SKM-1 treated with dmso at 0.1 percent for 144 hours (cell line): Measurements from ENCODE around the gene PFKFB4.

ENCODE experiments used
- DNase-seq: peaks from one replicate; lab custom pipeline; 2025; ENCODE audit not compliant: unreplicated experiment; lab: John Stamatoyannopoulos, UW

Gene PFKFB4

DNA sequence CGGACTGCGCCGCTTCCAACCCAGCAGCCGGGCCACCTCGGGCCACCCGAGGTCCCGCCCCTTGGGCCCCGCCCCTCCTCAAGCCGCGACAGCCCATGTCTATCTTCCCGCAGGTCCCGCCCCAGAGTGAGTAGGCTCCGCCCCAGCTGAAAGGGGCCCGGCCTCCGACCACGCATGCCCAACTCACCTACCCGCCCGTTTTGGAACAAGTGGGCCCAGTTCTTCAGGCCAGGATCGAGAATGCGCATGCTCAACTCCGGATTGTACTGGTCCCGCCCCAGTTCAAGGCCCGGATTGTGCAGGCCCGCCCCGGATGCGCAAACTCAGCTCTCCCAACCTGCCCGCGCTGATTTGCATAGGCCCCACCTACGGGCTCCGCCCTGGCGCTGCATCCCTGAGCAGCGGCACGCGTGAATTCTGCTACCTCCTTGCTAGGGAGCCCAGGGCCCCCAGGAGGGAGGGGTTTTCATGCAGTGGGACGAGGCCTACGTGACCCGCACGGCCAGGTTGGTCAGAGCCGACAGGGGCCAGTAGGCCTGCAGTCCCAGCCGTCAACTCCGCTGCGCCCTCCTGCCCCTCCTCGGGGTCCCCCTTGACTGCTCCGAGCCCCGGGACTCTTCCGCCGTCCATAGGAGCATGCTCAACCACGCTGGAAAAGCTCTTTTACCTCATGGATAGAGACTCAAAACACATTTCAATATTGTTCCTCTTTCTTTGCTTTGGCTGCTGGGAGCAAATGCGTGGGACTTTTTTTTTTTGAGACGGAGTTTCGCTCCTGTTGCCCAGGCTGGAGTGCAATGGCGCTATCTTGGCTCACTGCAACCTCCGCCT lies at the start of gene PFKFB4:
Gene PFKFB4 (minus strand): TSS at position 8 of the 831 bp plus-strand sequence. CDS start 26 bp downstream, outside the sequence.
- DNase-seq = peak; percentile 98

DNA sequence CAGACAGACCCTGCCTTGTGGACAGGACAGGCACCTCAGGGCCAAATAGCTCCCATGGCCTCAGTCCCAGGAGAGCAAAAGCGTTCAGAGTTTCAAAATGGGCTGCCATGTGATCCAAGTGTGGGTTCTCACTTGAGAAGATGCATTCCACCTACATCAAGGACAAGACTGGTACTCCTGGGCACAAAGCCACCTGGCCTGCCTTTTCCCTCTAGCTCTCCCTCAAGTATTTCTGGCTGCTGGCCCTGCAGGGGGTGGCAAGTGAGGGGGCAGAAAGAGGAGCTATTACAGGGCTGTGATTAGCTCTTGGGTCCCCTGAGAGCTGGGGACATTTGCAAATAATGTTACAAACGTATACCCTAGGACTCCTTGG lies 45.0 kb upstream of the PFKFB4 start:
- no peak for DNase-seq

DNA sequence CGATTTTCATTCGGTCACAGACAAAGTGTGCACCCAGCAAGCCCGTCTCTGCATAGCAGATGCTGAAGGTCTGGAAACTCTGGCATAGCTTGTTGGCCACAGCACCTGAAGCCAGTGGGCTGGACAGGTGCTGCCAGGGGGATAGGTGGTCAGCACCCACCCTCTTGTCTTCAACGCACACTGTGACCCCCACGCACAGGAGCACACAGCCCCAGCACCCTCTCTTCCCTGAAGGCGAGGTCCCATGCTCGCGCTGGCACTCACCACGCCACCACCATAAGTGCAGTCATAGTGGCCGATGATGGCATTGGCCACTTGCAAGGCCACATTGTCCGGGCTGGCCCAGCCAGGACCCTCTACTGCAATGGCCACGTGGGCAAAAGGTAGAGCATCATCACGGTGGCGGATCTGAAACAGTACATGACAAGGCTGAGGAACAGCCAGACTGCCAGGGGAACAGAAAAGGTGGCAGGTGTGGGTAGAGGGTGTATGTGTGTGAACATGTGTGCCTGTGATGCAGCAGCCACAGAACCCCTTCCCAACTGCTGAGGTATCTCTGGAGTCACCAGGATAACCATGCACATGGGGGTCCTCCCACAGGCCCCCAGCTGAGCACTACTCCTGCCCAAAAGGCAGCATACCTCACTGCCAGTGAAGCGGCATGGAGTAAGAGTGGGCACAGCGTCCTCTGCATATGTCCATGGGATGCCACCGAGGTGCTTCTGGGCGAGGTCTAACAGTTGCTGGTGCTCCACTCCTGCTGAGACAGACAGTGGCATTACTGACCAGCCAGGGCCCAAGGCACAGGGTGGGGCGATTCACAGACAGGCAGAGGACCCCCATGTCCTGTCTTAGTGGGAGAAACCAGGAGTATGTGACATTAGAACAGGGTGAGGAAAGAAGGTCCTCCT lies 44.4 kb upstream of the PFKFB4 start:
- DNase-seq = no peak

DNA sequence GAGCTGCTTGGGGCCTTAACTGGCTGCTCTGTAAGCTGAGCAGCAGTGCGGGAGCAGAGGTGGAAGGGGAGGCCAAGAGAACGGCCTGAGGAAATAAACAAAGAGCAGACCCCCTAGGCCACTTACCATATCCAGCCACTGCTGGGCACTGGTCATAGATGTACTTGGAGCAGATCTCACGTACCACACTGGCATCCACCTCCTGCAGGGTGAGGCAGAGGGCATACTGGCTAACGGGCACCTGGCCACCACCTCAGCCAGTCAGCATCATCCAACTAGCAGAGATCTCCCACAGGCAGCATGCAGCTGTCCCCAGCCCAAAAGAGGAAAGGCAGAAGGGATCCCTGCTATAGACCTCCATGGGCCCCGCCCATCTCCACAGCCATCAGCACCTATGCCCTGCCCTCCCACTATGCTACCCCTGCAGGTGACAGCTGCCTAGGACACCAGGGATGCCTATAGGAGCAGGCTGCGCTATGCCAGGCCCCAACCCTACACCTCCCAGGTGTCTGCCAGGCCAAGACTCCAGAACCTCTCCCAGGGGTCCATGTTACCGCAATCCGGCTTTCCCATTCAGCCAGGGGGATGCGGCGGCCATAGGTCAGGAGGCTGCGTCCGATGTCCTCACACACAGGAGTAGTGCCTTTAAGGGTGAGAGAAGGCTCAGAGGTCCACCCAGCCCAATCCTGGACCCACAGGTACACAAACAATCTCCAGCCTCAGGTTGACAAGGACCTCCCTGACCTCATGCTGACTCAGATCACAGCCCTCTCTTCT lies 43.1 kb upstream of the PFKFB4 start:
- DNase-seq = no peak

DNA sequence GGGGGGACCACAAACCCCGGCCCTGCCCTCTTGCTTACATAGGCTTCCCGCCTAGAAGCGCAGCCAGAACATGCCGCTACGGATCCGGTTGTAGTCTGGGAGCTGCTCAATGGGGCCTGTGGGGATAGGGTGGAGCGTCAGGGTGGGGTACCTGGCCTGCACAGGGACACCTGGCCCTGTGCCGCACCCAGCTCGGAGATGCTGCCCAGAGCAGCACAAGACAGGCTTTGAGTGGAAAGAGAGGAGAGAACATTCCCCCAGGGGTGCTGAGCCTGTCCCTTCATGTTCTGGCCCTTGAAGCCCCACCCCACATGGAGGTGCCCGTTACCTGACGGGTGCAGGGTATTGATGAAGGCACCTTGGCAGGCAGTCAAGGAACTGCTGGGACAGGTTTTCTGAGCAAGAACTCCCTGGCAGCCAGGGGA lies 42.5 kb upstream of the PFKFB4 start:
- DNase-seq = no peak

DNA sequence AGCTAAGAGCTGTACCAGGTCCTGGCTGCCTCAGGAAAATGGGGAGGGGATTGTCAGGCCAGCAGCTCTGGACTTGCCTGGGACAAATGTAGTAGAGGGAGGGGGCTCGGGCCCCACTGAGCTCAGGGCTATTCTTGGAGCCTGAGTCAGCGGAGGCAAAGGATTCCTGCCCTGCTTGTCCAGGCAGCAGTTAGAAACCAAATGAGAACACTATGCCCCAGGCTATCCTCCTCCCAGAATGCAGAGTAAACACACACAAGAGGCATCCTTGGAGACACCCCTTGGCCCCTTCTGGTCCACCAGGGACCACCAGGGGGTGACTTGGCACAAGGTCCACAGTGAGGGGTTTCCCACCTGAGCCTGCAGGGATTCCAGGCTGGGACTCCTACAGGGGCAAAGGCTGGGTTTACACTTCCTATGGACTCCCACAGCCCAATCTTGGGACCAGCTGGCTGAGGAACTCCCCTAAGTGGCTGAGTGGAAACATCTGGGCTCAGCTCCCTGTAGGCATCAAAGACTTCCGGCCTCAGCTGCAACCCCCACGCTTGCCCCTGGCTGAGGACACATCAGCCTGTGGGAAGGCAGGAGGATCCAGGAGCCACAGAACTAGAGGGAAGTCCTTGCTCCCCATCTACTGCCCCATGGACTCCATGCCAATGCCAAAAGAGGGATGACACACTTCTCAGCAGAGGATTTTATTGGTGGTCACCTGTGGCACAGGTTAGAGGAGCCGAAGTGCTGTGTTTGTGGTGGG lies 41.9 kb upstream of the PFKFB4 start:
- DNase-seq = no peak

DNA sequence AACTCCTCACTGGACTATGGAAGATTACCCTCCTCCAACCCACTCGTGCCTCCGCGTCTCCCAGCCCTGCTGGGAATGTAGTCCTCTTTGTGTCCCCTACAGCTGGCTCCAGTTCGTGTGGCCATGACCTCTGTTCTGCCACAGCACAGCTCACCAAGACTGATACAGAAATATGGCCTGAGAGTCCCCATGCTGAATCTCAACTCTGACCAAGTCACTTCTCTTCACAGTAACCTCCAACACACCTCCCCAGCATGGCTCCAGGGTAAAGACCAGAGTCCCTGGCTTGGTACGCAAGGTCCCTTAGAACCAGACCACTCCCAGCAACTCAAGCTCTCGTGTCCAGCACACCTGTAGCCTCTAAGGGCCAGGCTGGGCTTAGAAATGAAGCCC lies 40.8 kb upstream of the PFKFB4 start:
- no peak for DNase-seq

DNA sequence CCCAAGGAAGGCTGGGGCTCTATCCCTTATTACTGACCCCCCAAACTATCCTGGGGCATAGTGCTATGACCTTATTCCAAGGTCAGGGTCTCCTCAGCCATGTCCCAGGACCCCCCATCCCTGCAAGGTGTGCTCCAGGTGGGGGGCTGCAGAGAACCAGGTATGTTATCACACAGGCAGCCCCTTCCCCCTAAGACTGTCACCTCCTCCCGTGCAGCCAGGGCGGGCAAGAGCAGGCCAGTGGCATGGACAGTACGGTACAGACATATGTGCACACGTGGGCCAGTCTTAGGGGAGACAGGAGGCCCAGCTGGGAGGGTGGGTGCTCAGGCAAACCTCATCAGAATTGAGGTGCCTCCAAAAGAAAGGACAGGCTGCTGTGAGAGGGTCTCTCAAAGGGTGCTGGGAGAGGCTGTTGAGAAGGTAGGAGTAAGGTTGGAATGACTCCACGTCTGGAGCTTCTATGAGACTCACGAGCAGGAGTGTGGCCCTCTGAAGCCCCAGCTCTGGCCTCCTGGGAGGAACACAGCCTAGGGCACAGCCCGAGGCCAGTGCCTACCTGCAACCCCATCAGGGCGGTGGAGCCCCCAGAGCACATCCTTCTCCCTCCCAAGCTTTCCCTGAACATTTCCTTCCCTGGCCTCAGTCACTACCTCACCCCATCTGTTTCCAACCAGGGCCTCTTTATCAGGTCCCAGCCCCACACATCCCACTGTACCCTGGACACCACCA lies 40.2 kb upstream of the PFKFB4 start:
- DNase-seq = no peak

DNA sequence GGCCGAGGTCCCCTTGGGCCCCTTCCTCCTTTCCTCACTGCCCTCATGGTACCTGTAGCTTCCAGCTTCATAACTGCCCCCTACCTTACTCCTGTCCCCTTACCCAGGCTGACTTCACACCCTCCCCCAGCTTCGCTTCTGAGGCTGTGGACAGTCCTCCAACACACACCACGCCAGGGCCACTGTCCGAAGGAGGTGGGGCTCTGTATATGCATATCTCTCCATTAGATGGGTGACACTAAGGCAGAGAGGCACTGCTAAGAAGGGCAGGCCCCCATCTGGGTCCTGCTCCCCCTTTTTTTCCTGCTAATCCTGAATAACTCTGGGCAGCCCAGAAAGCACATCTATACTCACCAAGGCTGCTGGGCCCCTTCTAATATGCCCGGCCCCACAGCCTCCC lies 39.6 kb upstream of the PFKFB4 start:
- no peak for DNase-seq

DNA sequence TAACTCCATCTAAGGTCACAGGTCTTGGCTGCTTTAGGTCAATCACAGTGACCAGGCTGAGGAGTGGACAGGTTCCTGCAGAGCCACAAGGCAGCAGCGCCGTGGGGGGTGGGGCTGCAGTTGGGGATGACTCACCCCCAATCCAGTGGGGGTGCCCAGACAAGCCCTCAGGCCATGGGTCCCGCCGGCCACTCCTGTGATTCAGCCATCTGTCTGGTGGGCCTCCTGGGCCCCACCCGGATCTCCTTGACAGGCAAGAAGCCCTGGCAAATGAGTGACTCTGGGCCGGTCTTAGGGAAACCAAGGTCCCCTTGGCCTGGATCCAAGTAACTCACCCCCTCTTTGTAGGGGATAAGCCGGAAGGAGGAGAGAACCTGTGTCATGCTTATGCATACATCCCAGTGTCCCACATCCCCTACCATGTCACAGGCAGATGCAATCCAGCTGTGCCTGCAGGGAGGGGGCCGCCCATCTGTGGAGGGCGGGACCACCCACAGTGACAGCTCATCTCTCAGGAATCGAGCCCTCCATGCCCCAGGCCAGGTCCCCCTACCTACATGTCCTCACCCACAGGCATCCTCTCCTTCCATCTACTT lies 39.0 kb upstream of the PFKFB4 start:
- no peak for DNase-seq

DNA sequence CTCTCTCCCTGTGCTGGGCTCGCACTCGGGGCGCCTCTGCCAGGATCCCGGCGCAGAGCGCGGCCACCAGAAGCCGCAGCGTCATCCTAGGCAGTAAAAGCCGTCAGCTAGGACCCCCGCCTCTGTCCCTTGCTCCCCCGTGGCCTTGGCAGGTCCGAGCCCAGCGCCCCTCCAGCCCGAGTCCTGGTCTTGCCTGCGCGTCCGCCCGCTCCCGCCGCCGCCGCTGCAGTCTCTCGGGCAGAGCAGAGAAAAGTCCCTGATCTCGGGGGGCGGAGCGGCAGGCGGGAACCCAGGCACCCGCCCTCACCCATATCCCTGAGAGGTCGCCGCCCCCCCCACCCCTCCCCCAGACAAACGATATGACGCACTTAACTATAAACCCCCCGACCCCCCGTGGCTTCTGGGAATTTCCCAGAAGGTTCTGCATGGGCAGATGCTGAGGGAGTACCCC lies 38.5 kb upstream of the PFKFB4 start, which contains the start of gene COL7A1:
Gene COL7A1 (minus strand): TSS at position 255 of the 451 bp plus-strand sequence. CDS start 170 bp downstream, at position 85.
- no peak for DNase-seq

DNA sequence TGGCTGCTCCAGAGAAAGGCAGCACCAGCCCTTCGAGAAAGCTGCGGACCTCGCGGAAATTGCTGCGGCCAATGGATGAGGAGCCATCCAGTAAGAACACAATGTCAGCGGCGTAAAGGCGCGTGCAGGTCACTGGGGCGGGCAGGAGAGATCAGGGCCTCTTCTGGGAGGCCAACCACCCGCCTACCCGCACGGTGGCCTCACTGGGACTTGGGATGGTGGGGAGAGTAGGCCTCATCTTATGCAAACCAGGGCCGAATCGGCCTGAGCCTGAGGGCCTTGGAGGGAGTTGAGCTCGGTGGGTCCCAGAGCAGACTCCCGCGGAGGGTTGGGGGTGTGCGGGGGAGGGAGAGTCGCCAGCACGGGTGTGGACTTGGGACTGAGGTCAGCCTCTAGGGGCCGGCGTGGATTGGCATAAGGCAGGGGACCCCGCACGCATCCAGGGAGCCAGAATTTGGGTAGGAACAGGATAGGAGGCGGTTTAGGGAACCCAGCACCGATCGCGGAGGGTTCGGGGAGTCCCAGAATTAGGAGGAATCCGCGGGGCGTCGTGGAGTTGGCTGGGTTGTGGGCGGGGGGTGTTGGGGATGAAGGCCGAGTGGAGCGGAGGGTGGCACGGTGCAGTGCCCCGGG lies 37.9 kb upstream of the PFKFB4 start:
- DNase-seq = no peak

DNA sequence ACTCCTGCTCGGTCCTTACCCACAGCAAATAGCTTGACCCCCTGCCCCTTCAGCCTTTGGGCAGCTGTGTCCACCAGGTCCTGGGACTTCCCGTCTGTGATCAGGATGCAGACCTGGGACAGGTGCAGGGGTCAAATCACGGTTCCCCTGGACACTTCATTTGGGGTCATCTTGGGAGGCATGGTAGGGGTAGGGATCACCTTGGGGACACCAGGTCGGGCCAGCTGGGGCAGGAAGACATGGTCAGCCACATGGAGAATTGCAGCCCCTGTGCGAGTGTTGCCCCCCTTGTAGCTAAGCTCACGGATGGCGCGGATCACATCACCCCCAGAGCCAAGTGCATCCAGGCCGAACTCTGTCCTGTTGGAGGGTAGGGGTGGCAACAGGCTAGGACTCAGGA lies 36.7 kb upstream of the PFKFB4 start:
- DNase-seq = no peak

DNA sequence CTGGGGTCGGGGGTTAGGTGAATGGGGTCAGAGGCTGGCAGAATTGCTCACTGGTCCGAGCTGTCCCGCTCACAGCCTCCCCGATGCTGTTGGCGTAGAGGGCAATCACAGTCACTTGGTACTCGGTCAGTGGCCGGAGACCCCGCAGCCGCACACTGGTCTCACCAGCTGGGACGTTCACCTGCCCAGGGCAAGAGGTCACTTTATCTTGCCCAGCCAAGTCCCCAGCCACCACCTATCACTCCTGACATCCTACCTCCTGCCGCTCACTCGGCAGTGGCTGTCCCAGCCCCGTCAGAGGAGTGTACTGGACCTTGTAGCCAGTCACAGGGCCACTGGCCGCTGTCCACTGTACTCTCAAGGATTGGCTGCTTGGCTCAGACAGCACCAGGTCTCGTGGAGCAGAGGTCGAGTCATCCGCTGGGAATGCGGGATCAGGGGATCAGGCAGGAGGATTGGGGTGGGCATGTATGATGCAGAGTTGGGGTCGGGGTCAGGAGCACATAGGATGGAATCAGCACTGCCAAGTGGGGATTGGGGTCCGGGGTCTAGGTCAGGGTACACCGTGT lies 36.0 kb upstream of the PFKFB4 start:
- no peak for DNase-seq

DNA sequence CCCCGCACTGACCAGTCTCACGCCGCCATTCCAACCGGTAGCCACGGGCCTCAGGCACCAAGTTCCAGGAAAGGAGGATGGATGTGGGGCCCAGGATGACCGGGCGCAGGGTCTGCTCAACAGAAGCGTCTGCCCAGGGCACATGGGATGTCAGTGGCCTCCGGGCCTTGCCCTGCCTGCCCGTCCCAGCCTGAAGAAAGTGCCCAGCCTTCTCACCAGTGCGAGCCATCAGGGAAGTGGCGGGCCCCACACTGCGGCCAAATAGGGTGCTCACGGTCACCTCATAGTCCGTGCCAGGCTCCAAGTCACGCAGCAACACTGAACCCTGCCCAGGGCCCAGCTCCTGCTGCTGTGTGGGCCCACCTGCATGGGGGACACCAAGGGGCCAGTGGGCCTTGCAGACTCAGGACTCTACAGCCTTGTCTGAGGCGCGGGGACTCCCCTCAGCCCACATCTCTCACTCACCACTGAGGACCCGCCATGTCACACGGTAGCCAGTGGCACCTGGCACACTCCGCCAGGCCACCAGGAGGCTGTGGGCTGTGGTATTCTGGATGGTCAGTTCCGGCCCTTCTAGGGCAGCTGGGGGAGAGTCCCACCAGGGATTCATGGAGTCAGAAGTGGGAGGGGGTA lies 35.4 kb upstream of the PFKFB4 start:
- DNase-seq = no peak

DNA sequence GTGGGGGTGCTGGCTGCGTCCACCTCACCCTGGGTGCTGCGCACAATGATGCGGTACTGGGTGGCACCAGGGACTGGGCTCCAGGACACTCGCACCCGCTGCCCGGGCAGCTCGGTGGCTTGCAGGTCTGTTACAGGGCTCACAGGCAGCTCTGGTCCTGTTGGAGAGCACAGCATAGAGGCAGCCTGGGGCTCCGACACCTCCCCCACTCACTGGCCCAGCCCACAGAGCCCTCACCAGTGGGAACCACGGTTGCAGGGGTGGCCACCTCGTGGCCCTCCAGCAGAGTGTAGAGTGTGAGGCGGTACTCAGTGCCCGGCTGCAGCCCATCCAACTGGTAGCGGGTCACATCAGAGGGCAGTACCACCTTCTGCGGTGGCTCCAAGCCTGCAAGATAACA lies 34.8 kb upstream of the PFKFB4 start:
- DNase-seq = no peak

DNA sequence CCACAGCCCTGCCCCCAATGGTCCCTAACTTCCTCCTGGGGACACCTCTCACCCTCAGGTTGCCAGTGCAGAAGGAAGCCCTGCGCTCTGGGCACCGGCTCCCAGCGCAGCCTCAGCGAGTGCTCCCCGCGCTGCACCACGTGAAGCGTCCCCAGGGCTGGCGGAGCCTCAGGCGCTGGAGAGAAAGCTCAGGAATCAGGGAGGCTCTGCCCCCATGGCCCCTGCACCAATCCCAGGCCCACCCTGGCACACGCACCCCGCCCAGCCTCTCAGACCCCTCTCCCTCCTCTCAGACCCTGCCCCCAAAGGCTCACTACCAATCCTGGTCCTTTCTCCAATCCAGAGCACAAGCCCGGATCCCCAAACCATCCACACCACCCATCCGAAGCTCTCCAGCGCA lies 31.6 kb upstream of the PFKFB4 start:
- no peak for DNase-seq

DNA sequence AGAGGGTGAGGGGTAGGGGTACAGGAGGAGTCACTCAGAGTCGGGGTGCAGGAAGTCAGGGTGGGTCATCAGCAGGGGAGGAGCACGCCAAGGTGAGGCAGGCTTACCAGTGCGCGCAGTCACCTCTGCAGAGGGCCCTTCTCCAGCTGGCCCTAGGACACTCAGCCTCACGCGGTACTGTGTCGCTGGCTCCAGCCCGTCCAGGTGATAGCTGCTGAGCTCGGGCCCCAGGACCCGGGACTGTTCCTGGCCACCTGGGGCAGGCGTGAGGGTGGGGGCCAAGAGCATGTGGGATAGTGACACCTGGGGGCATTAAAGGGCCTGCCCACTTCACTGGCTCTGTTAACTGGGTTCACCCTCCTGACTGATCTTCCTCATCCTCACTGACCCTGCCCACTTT lies 31.1 kb upstream of the PFKFB4 start:
- no peak for DNase-seq
